Measurements from ENCODE around the gene HYKK. TPM values are rescaled to one million over a fixed set of nuclear protein-coding genes. Genes with fewer than 3 reads are reported as not detected.

HYKK gene
- total and polyA plus RNA-seq, 2 donors (not counting 1 experiment from before 2014, with no cell fraction given) = 0.28 to 0.42 TPM

DNA sequence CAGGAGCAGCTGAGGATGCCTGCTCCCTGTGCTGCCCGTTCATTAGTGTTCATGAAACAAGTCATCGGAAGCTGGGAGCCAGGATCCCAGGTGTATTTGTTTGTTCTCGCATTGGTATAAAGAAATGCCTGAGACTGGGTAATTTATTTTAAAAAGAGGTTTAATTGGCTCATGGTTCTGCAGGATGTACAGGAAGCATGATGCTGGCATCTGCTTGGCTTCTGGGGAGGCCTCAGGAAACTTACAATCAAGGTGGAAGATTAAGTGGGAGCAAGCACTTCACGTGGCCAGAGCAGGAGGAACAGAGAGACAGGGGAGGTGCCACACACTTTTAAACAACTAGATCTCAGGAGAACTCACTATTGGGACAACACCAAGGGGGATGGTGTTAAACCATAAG lies 5.5 kb upstream of the HYKK start:
- peaks cover 2 to 3% of the 10 kb centered on the region in 2 donors for H3K4me1 ChIP-seq (ENCODE audit: control insufficient read depth in 2 of 2, insufficient read depth in 2 of 2, low read length in 2 of 2)
- H2AFZ ChIP-seq (ENCODE audit: insufficient read depth, low read depth, low read length, poor library complexity, severe bottlenecking) = no peak overlapping the region
- H3K9ac ChIP-seq (ENCODE audit: low read length) = no peak overlapping the region
- ChIA-PET CTCF (no interaction called here), POLR2A (no interaction called here)
- peaks cover 3 to 18% of the 10 kb centered on the region in 2 experiments for H3K36me3 ChIP-seq (replicated peaks in 1 of 2; ENCODE audit: control extremely low read depth in 1 of 2, control insufficient read depth in 1 of 2, extremely low read depth in 1 of 2, insufficient read depth in 2 of 2, low read length in 1 of 2)
- DNase-seq (no peak), ATAC-seq (ENCODE audit: low read depth) (no peak)
- no peaks in the 10 kb centered on the region for H3K9me3 ChIP-seq (ENCODE audit: control extremely low read depth in 1 of 3, control insufficient read depth in 2 of 3, insufficient read depth in 1 of 3, low read length in 2 of 3)
- Mint-ChIP-seq H3K27me3 (peaks cover 6% of the 10 kb centered on the region), H3K4me1 (peaks cover 5% of the 10 kb centered on the region), H3K9me3 (ENCODE audit: insufficient read depth) (no peaks in the 10 kb centered on the region), H3K27ac (no peak overlapping the region), H3K4me3 (no peak overlapping the region)
- H3K79me2 ChIP-seq (ENCODE audit: control insufficient read depth, insufficient read depth, low read length) = no peaks in the 10 kb centered on the region
- no peaks in the 10 kb centered on the region for H4K20me1 ChIP-seq (ENCODE audit: control insufficient read depth, insufficient read depth, low read length, poor library complexity, severe bottlenecking)
- TF ChIP-seq EZH2 (IDR thresholded peaks at IDR 0.05; ENCODE audit: borderline replicate concordance, insufficient read depth, low read depth, low read length, poor library complexity, severe bottlenecking) (no peak), CTCF (IDR thresholded peaks at IDR 0.05) (no peak)
- no peak overlapping the region for H3K4me3 ChIP-seq (ENCODE audit: control extremely low read depth in 1 of 5, extremely low read depth in 1 of 5, insufficient read depth in 1 of 5, low read depth in 2 of 5, low read length in 4 of 5)
- H3K4me2 ChIP-seq (replicated peaks; ENCODE audit: low read depth, low read length, poor library complexity, severe bottlenecking) = no peak overlapping the region
- WGBS (ENCODE audit: insufficient coverage) = 95% methylated on average over 3 of the region's 4 CpGs
- H3K27ac ChIP-seq (ENCODE audit: low read length in 2 of 2) = no peak overlapping the region
- intact Hi-C loops (cut with micrococcal nuclease) = no loop called here
- H3K27me3 ChIP-seq (replicated peaks in 1 of 4; ENCODE audit: control extremely low read depth in 1 of 4, control insufficient read depth in 3 of 4, insufficient read depth in 4 of 4, low read length in 3 of 4) = peaks cover 0 to 2% (median 0%) of the 10 kb centered on the region in 4 experiments

GRCh38 chr15:78502641-78503040 lies 4.7 kb upstream of the HYKK start:
- H3K4me3 Mint-ChIP-seq = no peak overlapping the region
- Histone ChIP-seq H3K4me1 (ENCODE audit: control insufficient read depth in 2 of 2, insufficient read depth in 2 of 2, low read length in 2 of 2) (peaks cover 4 to 7% of the 10 kb centered on the region in 2 donors), H3K36me3 (replicated peaks in 1 of 2; ENCODE audit: control extremely low read depth in 1 of 2, control insufficient read depth in 1 of 2, extremely low read depth in 1 of 2, insufficient read depth in 2 of 2, low read length in 1 of 2) (peaks cover 3 to 11% of the 10 kb centered on the region in 2 experiments), H3K4me2 (replicated peaks; ENCODE audit: low read depth, low read length, poor library complexity, severe bottlenecking) (no peak overlapping the region), H3K9me3 (ENCODE audit: control extremely low read depth in 1 of 3, control insufficient read depth in 2 of 3, insufficient read depth in 1 of 3, low read length in 2 of 3) (no peaks in the 10 kb centered on the region), H3K79me2 (ENCODE audit: control insufficient read depth, insufficient read depth, low read length) (no peaks in the 10 kb centered on the region), H3K4me3 (ENCODE audit: control extremely low read depth in 1 of 5, extremely low read depth in 1 of 5, insufficient read depth in 1 of 5, low read depth in 2 of 5, low read length in 4 of 5) (no peak overlapping the region), H3K27ac (ENCODE audit: low read length in 2 of 2) (no peak overlapping the region), H3K9ac (ENCODE audit: low read length) (no peak overlapping the region), H4K20me1 (ENCODE audit: control insufficient read depth, insufficient read depth, low read length, poor library complexity, severe bottlenecking) (no peaks in the 10 kb centered on the region), H2AFZ (ENCODE audit: insufficient read depth, low read depth, low read length, poor library complexity, severe bottlenecking) (no peak overlapping the region), H3K27me3 (replicated peaks in 1 of 4; ENCODE audit: control extremely low read depth in 1 of 4, control insufficient read depth in 3 of 4, insufficient read depth in 4 of 4, low read length in 3 of 4) (peaks cover 0 to 9% (median under 1%) of the 10 kb centered on the region in 4 experiments)
- ATAC-seq (ENCODE audit: low read depth) (no peak), DNase-seq (no peak)
- H3K4me1 Mint-ChIP-seq = peaks cover 10% of the 10 kb centered on the region
- no peak overlapping the region for H3K27ac Mint-ChIP-seq
- no peaks in the 10 kb centered on the region for H3K9me3 Mint-ChIP-seq (ENCODE audit: insufficient read depth)
- 100% methylated on average over 2 of the region's 2 CpGs for WGBS (ENCODE audit: insufficient coverage)
- TF ChIP-seq EZH2 (IDR thresholded peaks at IDR 0.05; ENCODE audit: borderline replicate concordance, insufficient read depth, low read depth, low read length, poor library complexity, severe bottlenecking) (no peak), CTCF (IDR thresholded peaks at IDR 0.05) (no peak)
- intact Hi-C loops (cut with micrococcal nuclease) = no loop called here
- CTCF ChIA-PET = no interaction called here
- POLR2A ChIA-PET = no interaction called here
- H3K27me3 Mint-ChIP-seq = peaks cover 10% of the 10 kb centered on the region
